HepG2 (cell line): ENCODE measurements around the gene DCTN3. TPM values are rescaled to one million over a fixed set of nuclear protein-coding genes. Genes with fewer than 3 reads are reported as not detected.

Experiments
- ATF6 ChIP-seq: sonication (generic); formaldehyde crosslinking; conservative IDR thresholded peaks from 2 replicates; pipeline ENCODE4 v1.4.0; 2020; ENCODE audit warnings: missing genetic modification reagents
- ATM ChIP-seq: fragments of 450-650 bp; IDR thresholded peaks from 2 replicates; pipeline ENCODE4 v1.7.1; 2017; ENCODE audit warnings: mild to moderate bottlenecking, borderline replicate concordance
- GATAD2A ChIP-seq: IDR thresholded peaks from 2 replicates; pipeline ENCODE4 v1.6.1; 2016
- HOXA9 ChIP-seq: sonication (generic); formaldehyde crosslinking; IDR thresholded peaks from 2 replicates; pipeline ENCODE4 v1.8.1; 2022; ENCODE audit warnings: missing genetic modification reagents, mild to moderate bottlenecking, moderate library complexity, borderline replicate concordance
- KDM6A ChIP-seq: IDR thresholded peaks from 2 replicates; pipeline ENCODE4 v1.6.1; 2016; ENCODE audit warnings: low read depth
- KLF15 ChIP-seq: sonication (generic); formaldehyde crosslinking; IDR thresholded peaks from 2 replicates; pipeline ENCODE4 v1.8.1; 2023; ENCODE audit warnings: borderline replicate concordance, mild to moderate bottlenecking, inconsistent platforms, missing genetic modification reagents, mixed read lengths
- RARA ChIP-seq: IDR thresholded peaks from 2 replicates; pipeline ENCODE4 v1.6.1; 2016; ENCODE audit warnings: missing genetic modification reagents, missing compliant biosample characterization
- TARDBP ChIP-seq: sonication (generic); formaldehyde crosslinking; IDR thresholded peaks from 2 replicates; pipeline ENCODE4 v1.8.0; 2022; ENCODE audit warnings: mild to moderate bottlenecking, missing genetic modification reagents
- THAP8 ChIP-seq: sonication (generic); formaldehyde crosslinking; IDR thresholded peaks from 2 replicates; pipeline ENCODE4 v1.5.1; 2020; ENCODE audit warnings: missing genetic modification reagents, mild to moderate bottlenecking, borderline replicate concordance
- ZBTB44 ChIP-seq: sonication (generic); formaldehyde crosslinking; IDR thresholded peaks from 2 replicates; pipeline ENCODE4 v1.4.0; 2020; ENCODE audit warnings: missing genetic modification reagents
- ZFP1 ChIP-seq: IDR thresholded peaks from 2 replicates; pipeline ENCODE4 v1.6.1; 2016
- ZFP41 ChIP-seq: sonication (generic); formaldehyde crosslinking; IDR thresholded peaks from 2 replicates; pipeline ENCODE4 v1.4.0; 2020; ENCODE audit warnings: mild to moderate bottlenecking, missing genetic modification reagents, borderline replicate concordance
- ZNF136 ChIP-seq: sonication (generic); formaldehyde crosslinking; IDR thresholded peaks from 2 replicates; pipeline ENCODE4 v1.8.1; 2022; ENCODE audit warnings: low read depth, mild to moderate bottlenecking, moderate library complexity, missing genetic modification reagents
- ZNF773 ChIP-seq: sonication (generic); formaldehyde crosslinking; IDR thresholded peaks from 2 replicates; pipeline ENCODE4 v1.4.0; 2020; ENCODE audit warnings: missing genetic modification reagents, borderline replicate concordance
- ZNF777 ChIP-seq: sonication (generic); formaldehyde crosslinking; IDR thresholded peaks from 2 replicates; pipeline ENCODE4 v1.4.0; 2020; ENCODE audit warnings: missing genetic modification reagents
- polyA plus RNA-seq, 8 experiments: library from polyadenylated mRNA; depleted of rRNA in 3 of 8; stranded (reverse) in 7 of 8; unstranded in 1 of 8; fragments of >200 nt; fragmentation: Illumina TruSeq in 4 of 8; extraction: Trizol in 4 of 8; gene quantifications; 2 replicates each; pipeline versions ENCODE4 v1.2.1 to v1.2.3, GENCODE V29; 2011 to 2016; ENCODE audit warnings: low read depth in 4 of 8, missing spikeins in 1 of 8, mixed read lengths in 1 of 8; ENCODE audit not compliant: insufficient read depth in 1 of 8
- total RNA-seq, 5 experiments: library from RNA; depleted of rRNA; stranded (reverse); fragments of >200 nt; fragmentation: Illumina TruSeq; extraction: Trizol; gene quantifications; 2 replicates each; pipeline ENCODE4 v1.2.3, GENCODE V29; 2016; ENCODE audit warnings: low read depth in 1 of 5
- TF ChIP-seq, protein P1 (sequence below): sonication (generic); formaldehyde crosslinking; IDR thresholded peaks from 2 replicates; pipeline ENCODE4 v1.5.1; 2020; ENCODE audit warnings: mild to moderate bottlenecking, missing genetic modification reagents, borderline replicate concordance
- TF ChIP-seq, protein P2 (sequence below): sonication (generic); formaldehyde crosslinking; IDR thresholded peaks from 2 replicates; pipeline ENCODE4 v1.9.0; 2021; ENCODE audit warnings: missing genetic modification reagents, borderline replicate concordance

DCTN3 gene
- total and polyA plus RNA-seq, 2 of the 13 experiments (the other 11 are each of a cell fraction or from before 2014, with no cell fraction given): 27.4 to 34.5 TPM

DNA sequence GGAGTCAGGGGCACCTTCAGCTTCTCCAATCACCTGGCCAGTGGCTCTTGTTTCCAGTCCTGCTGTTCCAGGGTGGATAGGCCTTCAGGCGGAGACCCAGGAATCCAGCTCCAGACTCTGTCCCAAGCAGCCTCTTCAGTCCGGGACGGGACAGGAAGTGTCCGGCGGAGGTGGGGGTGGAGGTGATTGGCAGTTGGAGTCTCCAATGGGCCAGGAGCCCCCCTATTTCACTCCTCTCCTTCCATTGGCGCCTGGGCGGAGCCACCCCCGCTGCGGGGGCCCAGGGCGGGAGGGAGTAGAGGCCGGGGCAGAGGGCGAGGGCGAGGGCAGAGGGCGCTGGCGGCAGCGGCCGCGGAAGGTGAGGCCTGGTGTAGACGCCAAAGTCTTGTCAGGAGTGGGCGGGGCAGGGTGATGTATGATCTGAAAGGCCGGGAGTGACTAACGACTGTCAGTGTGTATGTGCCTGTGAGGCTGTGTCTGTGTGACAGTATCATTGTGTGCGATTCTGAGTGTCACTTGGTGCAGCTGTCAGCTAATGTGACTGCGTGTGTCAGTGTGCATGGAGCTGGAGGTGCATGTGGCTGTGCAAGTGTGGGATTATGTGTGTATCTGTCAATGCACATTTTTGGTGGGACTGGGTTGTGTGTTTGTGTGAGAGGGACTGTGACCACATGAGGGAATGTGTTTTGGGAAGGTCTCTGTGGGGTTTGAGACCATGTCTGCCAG lies 31.7 kb upstream of the DCTN3 start, which contains the start of gene IL11RA (continued):
- TF ChIP-seq ATF6 (CRISPR knock-in tag) (no peak), KDM6A (CRISPR knock-in tag) (peak; percentile 55), HOXA9 (CRISPR knock-in tag) (peak; percentile 88; the same call in 1 of the 2 replicates), ATM (no peak), ZFP41 (CRISPR knock-in tag) (no peak), ZNF777 (CRISPR knock-in tag) (no peak), THAP8 (CRISPR knock-in tag) (no peak), KLF15 (CRISPR knock-in tag) (no peak), ZNF136 (CRISPR knock-in tag) (0 out of 2 replicates have a peak, but pooled peaks have one; percentile 73), ZBTB44 (no peak), TARDBP (no peak; the same call in 1 of the 2 replicates), GATAD2A (CRISPR knock-in tag) (peak; percentile 60), ZNF773 (CRISPR knock-in tag) (no peak), ZFP1 (0 out of 2 replicates have a peak, but pooled peaks have one; percentile 24), RARA (CRISPR knock-in tag) (peak; percentile 65)
- TF ChIP-seq, protein P1, sequence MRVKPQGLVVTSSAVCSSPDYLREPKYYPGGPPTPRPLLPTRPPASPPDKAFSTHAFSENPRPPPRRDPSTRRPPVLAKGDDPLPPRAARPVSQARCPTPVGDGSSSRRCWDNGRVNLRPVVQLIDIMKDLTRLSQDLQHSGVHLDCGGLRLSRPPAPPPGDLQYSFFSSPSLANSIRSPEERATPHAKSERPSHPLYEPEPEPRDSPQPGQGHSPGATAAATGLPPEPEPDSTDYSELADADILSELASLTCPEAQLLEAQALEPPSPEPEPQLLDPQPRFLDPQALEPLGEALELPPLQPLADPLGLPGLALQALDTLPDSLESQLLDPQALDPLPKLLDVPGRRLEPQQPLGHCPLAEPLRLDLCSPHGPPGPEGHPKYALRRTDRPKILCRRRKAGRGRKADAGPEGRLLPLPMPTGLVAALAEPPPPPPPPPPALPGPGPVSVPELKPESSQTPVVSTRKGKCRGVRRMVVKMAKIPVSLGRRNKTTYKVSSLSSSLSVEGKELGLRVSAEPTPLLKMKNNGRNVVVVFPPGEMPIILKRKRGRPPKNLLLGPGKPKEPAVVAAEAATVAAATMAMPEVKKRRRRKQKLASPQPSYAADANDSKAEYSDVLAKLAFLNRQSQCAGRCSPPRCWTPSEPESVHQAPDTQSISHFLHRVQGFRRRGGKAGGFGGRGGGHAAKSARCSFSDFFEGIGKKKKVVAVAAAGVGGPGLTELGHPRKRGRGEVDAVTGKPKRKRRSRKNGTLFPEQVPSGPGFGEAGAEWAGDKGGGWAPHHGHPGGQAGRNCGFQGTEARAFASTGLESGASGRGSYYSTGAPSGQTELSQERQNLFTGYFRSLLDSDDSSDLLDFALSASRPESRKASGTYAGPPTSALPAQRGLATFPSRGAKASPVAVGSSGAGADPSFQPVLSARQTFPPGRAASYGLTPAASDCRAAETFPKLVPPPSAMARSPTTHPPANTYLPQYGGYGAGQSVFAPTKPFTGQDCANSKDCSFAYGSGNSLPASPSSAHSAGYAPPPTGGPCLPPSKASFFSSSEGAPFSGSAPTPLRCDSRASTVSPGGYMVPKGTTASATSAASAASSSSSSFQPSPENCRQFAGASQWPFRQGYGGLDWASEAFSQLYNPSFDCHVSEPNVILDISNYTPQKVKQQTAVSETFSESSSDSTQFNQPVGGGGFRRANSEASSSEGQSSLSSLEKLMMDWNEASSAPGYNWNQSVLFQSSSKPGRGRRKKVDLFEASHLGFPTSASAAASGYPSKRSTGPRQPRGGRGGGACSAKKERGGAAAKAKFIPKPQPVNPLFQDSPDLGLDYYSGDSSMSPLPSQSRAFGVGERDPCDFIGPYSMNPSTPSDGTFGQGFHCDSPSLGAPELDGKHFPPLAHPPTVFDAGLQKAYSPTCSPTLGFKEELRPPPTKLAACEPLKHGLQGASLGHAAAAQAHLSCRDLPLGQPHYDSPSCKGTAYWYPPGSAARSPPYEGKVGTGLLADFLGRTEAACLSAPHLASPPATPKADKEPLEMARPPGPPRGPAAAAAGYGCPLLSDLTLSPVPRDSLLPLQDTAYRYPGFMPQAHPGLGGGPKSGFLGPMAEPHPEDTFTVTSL (CRISPR knock-in tag): no peak
- TF ChIP-seq, protein P2, sequence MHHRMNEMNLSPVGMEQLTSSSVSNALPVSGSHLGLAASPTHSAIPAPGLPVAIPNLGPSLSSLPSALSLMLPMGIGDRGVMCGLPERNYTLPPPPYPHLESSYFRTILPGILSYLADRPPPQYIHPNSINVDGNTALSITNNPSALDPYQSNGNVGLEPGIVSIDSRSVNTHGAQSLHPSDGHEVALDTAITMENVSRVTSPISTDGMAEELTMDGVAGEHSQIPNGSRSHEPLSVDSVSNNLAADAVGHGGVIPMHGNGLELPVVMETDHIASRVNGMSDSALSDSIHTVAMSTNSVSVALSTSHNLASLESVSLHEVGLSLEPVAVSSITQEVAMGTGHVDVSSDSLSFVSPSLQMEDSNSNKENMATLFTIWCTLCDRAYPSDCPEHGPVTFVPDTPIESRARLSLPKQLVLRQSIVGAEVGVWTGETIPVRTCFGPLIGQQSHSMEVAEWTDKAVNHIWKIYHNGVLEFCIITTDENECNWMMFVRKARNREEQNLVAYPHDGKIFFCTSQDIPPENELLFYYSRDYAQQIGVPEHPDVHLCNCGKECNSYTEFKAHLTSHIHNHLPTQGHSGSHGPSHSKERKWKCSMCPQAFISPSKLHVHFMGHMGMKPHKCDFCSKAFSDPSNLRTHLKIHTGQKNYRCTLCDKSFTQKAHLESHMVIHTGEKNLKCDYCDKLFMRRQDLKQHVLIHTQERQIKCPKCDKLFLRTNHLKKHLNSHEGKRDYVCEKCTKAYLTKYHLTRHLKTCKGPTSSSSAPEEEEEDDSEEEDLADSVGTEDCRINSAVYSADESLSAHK (CRISPR knock-in tag): no peak
